Right lobe of liver (tissue), 6 donors: Measurements from ENCODE around the gene GLYR1. TPM values are rescaled to one million over a fixed set of nuclear protein-coding genes. Genes with fewer than 3 reads are reported as not detected.

Experiments used
- ATAC-seq, 4 donors: fragments of 200-7000 bp; cut with Tn5 transposase; one replicate each; pipeline ENCODE4 v1.9.1; 2020; ENCODE audit warnings: mild to moderate bottlenecking in 4 of 4, moderate library complexity in 4 of 4
- DNase-seq, 3 donors: peaks; one replicate each; pipeline ENCODE4 v3.0.0-alpha.2; 2020
- H3K27ac ChIP-seq, 3 donors: fragments of 200-600 bp; one replicate each; pipeline ENCODE4 v1.8.0; 2022
- H3K27me3 ChIP-seq, 2 donors: fragments of 200-600 bp; one replicate each; pipeline ENCODE4 v1.8.0; 2022
- H3K36me3 ChIP-seq, 4 donors: fragments of 200-600 bp; sonication (generic) in 1 of 4; one replicate each; pipeline versions ENCODE4 v1.5.1 to v1.8.0; 2017 to 2022; ENCODE audit warnings: control low read depth in 1 of 4
- H3K4me1 ChIP-seq, 4 donors: fragments of 200-600 bp; sonication (generic) in 1 of 4; one replicate each; pipeline versions ENCODE4 v1.5.1 to v1.8.0; 2017 to 2022; ENCODE audit warnings: control low read depth in 1 of 4
- H3K4me3 ChIP-seq, 3 donors: fragments of 200-600 bp; one replicate each; pipeline ENCODE4 v1.8.0; 2022
- H3K9me3 ChIP-seq, 4 donors: fragments of 200-600 bp; sonication (generic) in 1 of 4; one replicate each; pipeline versions ENCODE4 v1.5.1 to v1.8.0; 2017 to 2022; ENCODE audit warnings: control low read depth in 1 of 4
- POLR2A ChIP-seq: fragments of 450-650 bp; IDR thresholded peaks from one replicate; pipeline ENCODE4 v1.6.1; 2017; ENCODE audit warnings: antibody characterized with exemption, mild to moderate bottlenecking
- WGBS: methylation state at CpG from one replicate; pipeline ENCODE4 v1.1.6; 2018; ENCODE audit warnings: low coverage, low lambda C conversion rate; ENCODE audit not compliant: insufficient coverage; ENCODE audit errors: missing lambda C conversion rate; 5-methylcytosine and 5-hydroxymethylcytosine counted together
- intact Hi-C, 2 donors: fragments of 100-400 bp; cut with DNase I; formaldehyde crosslinking; loops; one replicate each; pipeline versions ENCODE4 v1.11.2 to v1.14.1; 2022
- total RNA-seq, 6 experiments: library from RNA; depleted of rRNA in 2 of 6; stranded (reverse); fragments of >200 nt in 2 of 6; fragmentation: NEBNext Ultra II Directional in 3 of 6; extraction: Animal tissue kit (Norgen Biotek cat#: 25700) in 3 of 6; gene quantifications; one replicate each; pipeline versions ENCODE4 v1.1.0 to v1.2.4, GENCODE V29; 2016 to 2023
- TF ChIP-seq, protein P1 (sequence below), 4 donors: fragments of 200-600 bp in 3 of 4; fragments of 450-650 bp in 1 of 4; IDR thresholded peaks; one replicate each; pipeline versions ENCODE4 v1.5.1 to v1.8.0; 2016 to 2022; ENCODE audit warnings: antibody characterized with exemption in 4 of 4, mild to moderate bottlenecking in 2 of 4
- donor health status: DM: no; HTN: yes; CAD: no.
- donor health status: DM: no; HTN: no; CAD: no.
- donor health status: DM: no; HTN: no; CAD: no.
- donor health status: DM: no; HTN: yes; CAD: no.
- donor health status: DM: no; HTN: yes; CAD: no.

GLYR1 gene
- total RNA-seq, 6 experiments from 2014 or later: 33.1 to 55.2 (median 51.2) TPM

DNA sequence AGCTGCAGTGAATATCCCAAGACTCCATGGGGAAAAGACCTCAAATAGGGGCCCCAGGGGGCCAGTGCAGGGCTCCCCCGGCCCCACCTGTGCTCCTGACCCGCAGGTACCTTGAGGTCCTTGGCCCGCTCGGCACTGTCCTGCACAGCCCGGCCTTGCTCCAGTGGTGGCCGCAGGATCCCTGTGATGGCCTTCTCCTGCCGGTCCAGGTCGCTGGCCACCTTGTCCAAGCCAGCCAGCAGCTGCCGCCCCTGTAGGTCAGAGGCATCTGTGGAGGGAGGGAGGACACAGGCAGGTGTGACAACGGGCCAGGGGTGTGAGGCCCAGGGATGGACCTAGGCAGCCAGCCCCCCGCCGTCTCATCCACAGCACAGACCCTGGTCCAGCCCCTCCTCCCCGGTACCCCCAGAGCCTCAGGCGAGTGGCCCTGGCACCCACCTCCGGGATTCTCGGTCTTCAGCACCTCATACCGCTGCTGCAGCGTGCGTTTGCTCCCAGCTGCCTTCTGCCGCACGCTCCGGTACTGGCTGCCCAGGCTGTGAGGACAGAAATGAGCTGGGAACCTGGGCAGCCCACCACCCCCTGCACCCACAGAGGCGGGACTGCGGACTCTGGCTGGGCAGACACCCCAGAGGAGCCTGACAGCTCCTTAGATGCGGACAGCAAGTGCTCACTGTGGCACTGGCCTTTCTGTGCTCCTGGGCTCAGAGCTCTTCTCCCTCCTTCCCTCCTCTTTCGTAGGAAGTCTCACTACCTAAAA is 46.2 kb upstream of the GLYR1 start:
- Histone ChIP-seq H3K36me3 (peaks cover 0 to 36% (median 2%) of the 10 kb centered on the region in 4 donors), H3K27me3 (no peaks in the 10 kb centered on the region), H3K4me1 (peaks cover 0 to 6% (median 0%) of the 10 kb centered on the region in 4 donors), H3K9me3 (no peaks in the 10 kb centered on the region), H3K4me3 (no peak overlapping the region), H3K27ac (no peak overlapping the region)
- intact Hi-C loops: no loop called here
- no peak for TF ChIP-seq POLR2A
- TF ChIP-seq, protein P1, sequence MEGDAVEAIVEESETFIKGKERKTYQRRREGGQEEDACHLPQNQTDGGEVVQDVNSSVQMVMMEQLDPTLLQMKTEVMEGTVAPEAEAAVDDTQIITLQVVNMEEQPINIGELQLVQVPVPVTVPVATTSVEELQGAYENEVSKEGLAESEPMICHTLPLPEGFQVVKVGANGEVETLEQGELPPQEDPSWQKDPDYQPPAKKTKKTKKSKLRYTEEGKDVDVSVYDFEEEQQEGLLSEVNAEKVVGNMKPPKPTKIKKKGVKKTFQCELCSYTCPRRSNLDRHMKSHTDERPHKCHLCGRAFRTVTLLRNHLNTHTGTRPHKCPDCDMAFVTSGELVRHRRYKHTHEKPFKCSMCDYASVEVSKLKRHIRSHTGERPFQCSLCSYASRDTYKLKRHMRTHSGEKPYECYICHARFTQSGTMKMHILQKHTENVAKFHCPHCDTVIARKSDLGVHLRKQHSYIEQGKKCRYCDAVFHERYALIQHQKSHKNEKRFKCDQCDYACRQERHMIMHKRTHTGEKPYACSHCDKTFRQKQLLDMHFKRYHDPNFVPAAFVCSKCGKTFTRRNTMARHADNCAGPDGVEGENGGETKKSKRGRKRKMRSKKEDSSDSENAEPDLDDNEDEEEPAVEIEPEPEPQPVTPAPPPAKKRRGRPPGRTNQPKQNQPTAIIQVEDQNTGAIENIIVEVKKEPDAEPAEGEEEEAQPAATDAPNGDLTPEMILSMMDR (IDR thresholded peaks at IDR 0.05): no peak
- DNase-seq: no peak
- ATAC-seq: no peak
- WGBS: 89% methylated on average over 8 of the region's 26 CpGs

DNA sequence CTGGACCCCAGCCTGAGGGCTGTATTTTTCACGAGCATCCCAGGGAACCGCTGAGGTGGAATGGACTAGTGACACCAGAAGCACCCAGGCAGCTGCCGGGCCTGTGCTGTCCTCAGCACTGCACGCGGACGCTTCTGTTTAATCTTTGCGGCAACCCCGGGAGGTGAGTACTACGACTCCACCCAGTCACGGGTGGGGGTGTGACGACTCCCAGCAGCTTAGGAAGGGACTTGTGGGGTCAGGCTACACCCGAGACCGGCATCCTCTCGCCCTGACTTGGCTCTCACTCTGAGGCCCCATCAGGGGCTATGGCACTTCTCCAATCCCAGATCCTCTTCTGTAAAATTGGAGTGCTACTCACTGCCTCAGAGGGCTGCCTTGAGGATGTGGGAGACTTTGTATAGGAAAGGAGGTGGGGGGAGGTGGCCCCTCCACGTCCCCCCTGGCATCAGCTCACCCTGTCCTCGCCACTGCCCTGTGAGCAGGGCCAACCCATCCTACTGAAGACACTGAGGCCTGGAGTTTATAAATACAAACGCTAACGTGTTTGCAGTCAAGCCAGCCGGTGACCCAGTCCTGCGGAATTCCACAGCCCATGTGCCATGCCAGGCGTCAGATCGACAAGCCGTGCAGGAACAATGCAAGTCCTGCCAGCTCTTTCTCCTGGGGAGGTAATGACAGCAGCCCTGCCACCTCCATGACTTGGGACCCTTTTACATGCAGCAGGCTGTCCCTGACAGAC is 45.4 kb upstream of the GLYR1 start:
- intact Hi-C loops: no loop called here
- Histone ChIP-seq H3K4me3 (no peak overlapping the region), H3K9me3 (no peaks in the 10 kb centered on the region), H3K4me1 (peaks cover 0 to 6% (median 0%) of the 10 kb centered on the region in 4 donors), H3K36me3 (peaks cover 0 to 40% (median 5%) of the 10 kb centered on the region in 4 donors), H3K27me3 (no peaks in the 10 kb centered on the region), H3K27ac (no peak overlapping the region)
- 62% methylated on average over 11 of the region's 23 CpGs for WGBS
- DNase-seq (no peak), ATAC-seq (peak in 1 of 4 donors; percentile 5)
- TF ChIP-seq POLR2A: no peak
- TF ChIP-seq, protein P1 (IDR thresholded peaks at IDR 0.05): no peak

DNA sequence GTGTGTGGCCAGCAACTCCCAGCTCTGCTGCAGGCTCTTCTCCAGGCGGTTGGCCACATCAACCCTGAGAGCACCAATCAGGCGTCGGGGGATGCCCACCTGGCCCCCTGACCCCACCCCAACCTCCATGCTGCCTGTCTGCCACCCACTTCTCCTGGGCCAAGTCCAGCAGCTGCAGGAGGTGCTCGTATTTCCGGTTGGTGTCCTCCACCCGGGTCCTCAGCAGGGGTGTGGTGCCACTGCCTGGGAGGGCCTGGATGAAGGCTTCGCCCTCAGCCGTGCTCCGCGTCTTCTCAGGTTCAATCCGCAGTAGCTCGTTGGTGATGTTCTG is 44.8 kb upstream of the GLYR1 start:
- Histone ChIP-seq H3K4me1 (peaks cover 0 to 6% (median 0%) of the 10 kb centered on the region in 4 donors), H3K27ac (no peak overlapping the region), H3K4me3 (no peak overlapping the region), H3K9me3 (no peaks in the 10 kb centered on the region), H3K27me3 (no peaks in the 10 kb centered on the region), H3K36me3 (peaks cover 0 to 47% (median 11%) of the 10 kb centered on the region in 4 donors)
- intact Hi-C loops: no loop called here
- TF ChIP-seq POLR2A: no peak
- TF ChIP-seq, protein P1 (IDR thresholded peaks at IDR 0.05): no peak
- ATAC-seq (no peak), DNase-seq (no peak)
- WGBS: 71% methylated on average over 6 of the region's 12 CpGs

DNA sequence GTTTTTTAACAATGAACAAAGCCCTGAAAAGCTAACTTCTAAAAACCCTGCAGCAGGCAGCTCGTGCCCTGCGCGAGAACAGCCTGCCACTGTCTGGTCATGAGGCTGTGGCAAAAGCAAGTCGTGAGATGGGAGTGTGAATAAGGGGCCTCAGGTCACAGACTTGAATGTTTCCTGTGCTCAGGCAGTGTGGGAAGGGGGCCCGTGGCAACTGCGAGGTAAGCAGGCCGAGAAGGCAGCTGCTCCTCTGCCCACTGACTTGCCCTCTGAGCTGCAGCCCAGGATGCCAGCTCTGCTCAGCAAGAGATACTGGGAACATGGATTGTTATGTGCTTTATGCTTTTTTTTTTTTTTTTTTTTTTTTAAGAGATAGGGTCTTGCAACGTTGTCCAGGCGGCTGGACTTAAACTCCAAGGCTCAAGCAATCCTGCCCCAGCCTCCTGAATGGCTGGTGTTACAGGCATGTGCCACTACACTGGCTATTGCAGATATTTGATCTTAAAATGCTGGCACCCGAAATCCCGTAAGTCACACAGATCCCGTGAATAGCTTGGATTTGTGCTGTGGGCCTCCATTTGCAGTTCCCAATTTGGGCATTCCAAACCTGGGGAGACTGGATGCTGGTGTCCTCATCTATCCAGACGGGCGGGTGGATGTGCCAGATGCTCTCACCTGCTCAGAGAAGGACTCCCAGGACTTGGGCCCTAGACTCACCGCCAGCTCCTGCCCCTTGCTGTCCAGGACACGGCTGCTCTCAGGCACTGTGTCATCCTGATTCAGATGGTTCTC is 44.2 kb upstream of the GLYR1 start:
- Histone ChIP-seq H3K9me3 (no peaks in the 10 kb centered on the region), H3K27ac (no peak overlapping the region), H3K27me3 (no peaks in the 10 kb centered on the region), H3K36me3 (peaks cover 0 to 47% (median 14%) of the 10 kb centered on the region in 4 donors), H3K4me3 (no peak overlapping the region), H3K4me1 (peaks cover 0 to 6% (median 0%) of the 10 kb centered on the region in 4 donors)
- intact Hi-C loops: no loop called here
- ATAC-seq (no peak), DNase-seq (no peak)
- WGBS: 83% methylated on average over 6 of the region's 16 CpGs
- no peak for TF ChIP-seq POLR2A
- TF ChIP-seq, protein P1 (IDR thresholded peaks at IDR 0.05): no peak
